Measurements from ENCODE around the gene BLACAT1.
"Not testable (repeated sequence)": the region's sequence is repeated elsewhere in the genome, so short reads cannot be mapped to it uniquely, and the experiment has no call there.

The BLACAT1 gene

GRCh38 chr1:205440121-205440475 lies 15.7 kb downstream of the BLACAT1 start:
- DNase-seq (ENCODE audit: low read depth): no peak

DNA sequence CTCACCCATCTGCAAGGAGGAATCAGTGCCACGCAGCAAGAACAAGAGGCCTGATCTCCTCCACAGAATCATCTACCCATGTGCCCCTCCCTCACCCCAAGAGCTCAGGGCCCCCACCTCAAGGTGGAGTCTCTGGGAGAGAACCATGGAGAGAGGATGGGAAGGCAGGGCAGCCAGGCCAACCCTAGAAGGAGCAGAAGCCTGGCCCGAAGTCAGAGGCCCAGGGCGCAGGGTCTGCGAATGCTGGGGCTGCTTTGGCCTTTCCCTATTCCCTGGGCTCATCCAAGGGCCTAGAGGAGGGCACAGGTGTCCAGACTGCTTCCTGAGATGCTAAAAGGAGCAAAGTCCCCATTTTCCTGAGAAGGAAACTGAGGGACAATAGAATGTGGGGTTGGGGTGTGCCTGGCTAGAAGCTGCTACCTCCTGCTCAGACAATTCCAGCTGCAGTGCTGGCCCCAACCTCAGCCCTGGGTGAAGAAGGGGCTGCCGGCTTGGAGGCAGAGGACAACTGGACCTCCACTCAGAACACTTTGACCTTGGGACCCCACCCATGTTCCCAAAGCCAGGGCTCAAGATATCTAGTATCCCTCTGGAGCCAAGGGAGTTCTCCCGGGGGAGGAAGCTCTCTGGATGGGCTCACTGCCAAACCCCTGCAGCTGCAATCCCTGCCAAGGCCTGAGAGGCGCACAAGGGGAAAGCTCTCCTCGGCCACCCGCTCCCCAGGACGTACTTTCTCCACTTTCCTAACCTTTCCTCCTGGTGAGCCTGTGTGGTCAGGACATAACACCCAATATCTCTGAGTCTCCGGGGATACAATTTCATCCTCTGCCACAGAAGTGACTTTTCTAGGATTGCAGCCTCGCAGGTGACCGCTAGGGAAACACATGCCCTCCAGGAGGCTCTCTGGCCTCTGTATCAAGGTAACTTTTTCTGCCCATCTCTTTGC lies 17.4 kb downstream of the BLACAT1 start:
- peak; percentile 53 for DNase-seq (ENCODE audit: low read depth)

- no peak for DNase-seq (ENCODE audit: low read depth)
Observed at GRCh38 chr1:205437570-205437969, 18.3 kb downstream of the BLACAT1 start.

DNA sequence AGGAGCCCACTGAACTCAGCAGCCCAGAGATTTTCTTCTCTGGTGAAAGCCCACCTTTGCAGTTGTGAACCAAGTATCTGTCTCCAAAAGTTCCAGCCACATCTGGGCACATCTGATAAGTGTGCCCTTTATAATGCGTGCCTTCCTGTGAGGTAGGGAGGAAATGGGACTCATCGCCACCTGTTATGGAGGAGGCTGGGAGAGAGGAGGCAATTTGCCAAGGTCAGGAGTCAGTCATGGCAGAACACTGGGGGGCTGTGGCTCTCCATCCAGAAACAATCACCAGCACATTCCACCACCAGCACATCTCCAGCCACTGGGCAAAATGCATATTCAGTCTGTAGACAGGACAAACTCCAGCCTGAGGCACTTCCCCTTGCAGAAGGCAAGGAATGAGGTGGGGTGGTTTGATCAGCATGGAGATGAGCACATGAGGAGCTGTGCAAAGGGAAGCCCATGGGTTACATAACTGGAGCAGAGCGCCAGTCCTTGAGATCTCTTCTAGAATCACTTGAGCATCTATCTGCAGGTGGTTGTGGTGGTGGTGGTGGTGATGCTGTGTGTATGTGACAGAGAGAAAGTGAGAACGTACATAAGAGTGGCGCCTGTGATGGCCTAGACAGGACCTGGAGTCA lies 19.0 kb downstream of the BLACAT1 start:
- no peak for DNase-seq (ENCODE audit: low read depth)

DNA sequence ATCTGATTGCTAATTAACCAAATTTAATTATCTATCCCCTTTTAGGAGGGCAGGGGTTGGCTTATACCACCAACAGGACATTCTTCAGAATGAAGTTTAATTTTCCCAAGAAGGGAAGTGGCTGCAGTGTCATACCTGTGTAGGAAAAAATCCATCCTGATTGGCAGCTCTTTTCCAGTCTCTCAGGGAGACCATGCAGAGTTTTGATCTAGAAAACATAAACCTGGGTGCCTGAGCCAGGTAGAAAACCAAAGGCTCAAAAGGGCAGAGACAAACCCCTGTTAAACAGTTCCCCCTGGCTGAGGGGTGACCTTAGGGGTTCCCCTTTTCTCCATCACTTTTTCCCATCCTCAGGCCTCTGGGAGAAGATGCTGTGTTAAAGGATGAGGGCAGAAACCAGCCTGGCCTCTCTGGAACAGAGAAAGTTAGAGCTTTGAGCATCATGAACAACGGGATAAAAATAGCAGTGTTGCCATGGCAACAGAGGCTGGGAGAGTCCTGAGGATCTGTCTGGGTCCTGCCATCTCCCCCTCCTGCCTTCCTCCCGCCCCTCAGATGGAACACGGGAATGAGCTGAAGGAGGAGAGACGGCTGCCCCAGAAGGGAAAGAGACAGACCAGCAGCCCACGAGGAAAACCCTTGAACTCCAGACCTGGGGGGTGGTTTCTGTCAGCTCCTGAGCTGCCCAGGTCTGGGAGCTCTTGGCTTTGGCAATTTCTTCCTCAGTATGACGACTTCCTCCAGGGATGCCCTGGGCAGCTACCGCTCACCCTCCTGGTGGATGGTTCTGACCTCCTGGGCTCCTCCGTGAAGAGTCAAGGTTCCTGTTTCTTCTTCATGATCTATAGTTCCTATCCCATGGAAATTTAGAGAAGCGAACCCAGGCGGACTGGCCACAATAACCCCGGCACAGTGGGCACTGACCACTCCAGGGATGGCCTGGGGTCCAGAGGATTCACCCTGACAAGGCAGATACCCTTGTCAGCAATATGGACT lies 20.0 kb downstream of the BLACAT1 start:
- no peak for DNase-seq (ENCODE audit: low read depth)

GRCh38 chr1:205434738-205435137 lies 21.1 kb downstream of the BLACAT1 start:
- DNase-seq (ENCODE audit: low read depth): no peak

DNA sequence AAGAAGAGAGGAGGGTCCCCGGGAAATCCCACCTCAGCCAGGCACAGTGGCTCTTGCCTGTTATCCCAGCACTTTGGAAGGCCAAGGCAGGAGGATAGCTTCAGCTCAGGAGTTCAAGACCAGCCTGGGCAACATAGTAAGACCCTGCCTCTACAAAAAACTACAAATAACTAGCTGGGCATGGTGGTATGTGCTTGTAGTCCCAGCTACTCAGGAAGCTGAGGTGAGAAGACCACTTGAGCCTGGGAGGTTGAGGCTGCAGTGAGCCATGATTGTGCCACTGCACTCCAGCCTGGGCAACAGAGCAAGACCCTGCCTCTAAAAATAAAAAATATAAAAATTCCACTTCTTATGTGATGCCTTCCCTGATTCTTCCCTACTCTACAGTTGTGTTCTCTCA lies 23.2 kb downstream of the BLACAT1 start:
- DNase-seq (ENCODE audit: low read depth): not testable (repeated sequence)

- no peak for DNase-seq (ENCODE audit: low read depth)
Observed at GRCh38 chr1:205432116-205432515, 23.7 kb downstream of the BLACAT1 start.

DNA sequence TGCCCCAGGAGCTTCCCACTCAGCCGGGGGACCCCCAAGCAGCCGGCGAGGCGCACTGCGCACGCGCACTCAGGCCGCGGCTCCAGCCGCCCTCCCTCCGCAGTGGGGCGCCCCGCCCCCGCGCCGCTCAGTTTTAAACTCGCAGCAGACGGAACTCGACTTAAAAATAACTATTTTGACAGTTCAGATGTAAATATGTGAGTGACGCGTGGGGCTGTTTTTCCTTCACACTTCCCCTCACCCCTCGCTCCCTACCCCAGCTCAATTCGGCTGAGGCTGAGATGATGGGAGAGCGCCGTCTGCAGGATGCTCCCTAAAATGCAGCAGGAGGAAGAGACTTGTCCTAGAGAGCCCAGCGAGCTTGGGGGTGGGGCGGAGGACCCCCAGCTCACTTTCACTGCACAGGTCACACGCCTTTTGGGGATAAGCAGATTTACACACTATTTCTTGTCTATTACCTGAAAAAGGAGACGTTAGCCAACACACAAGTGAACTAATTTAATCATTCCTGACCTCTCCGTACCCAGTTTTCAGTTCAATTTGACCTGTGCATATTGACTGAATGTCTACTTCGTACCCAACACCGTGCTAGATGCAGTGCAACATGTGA lies 25.0 kb downstream of the BLACAT1 start:
- DNase-seq (ENCODE audit: low read depth): no peak

- DNase-seq (ENCODE audit: low read depth): no peak
Observed at GRCh38 chr1:205429762-205430695, 25.8 kb downstream of the BLACAT1 start.

DNA sequence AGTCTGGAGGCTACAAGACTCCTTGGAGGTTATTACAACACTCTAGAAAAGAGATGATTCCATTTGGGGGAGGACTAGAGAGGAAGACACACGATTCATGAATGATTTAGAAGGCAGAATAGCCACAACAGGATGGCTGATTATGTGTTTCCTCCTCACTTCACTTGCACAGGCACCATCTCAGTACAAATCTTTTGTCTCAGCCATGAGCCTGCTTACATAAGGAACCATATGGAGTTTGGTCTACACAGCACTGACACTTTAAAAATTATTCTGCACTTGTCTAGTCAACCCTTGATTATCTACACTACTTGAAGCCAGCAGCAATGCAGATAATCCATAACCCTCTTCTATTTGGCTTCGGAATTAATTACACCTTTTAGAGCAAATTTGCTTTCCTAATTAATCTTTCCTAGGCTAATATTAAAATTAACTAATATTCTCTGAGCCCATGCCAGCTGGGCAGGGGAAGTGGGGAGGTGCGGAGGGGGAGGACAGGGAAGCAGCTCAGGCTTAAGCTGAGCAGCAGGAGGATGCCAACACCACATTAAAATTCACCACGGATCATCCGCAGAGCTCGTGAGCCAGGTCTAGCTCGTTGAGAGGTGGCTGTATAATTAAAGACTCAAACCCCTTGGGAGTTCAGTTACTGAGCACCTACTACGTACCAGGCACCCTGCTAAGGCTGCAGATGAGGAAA lies 30.8 kb downstream of the BLACAT1 start:
- no peak for DNase-seq (ENCODE audit: low read depth)

- no peak for DNase-seq (ENCODE audit: low read depth)
Observed at GRCh38 chr1:205423814-205424399, 31.9 kb downstream of the BLACAT1 start.

- no peak for DNase-seq (ENCODE audit: low read depth)
Observed at GRCh38 chr1:205422993-205423642, 32.7 kb downstream of the BLACAT1 start.

DNA sequence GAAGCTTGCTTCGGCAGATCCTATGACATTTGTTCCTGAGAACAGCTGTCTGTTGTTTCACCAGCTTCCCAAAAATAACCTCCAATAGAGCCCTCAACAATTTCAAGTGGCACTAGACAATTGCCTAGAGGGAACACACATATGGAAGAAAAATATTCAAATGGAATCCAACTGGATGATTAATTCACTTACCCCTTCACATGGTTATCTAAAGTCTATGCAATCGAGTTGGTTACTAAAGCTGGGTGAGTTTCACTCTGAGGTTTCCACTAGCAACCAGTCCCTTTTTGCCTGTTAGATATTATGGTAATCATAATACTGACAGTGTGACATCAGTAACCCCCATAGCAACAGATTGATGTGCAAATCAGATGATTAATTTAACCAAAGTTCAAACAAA lies 34.0 kb downstream of the BLACAT1 start, which contains the start of gene LEMD1:
TSS of gene LEMD1 (minus strand) at position 259 of the 400 bp plus-strand sequence. CDS start 1,520 bp downstream, outside the sequence.
- DNase-seq (ENCODE audit: low read depth): no peak

- no peak for DNase-seq (ENCODE audit: low read depth)
Observed at GRCh38 chr1:205420938-205421337, 34.9 kb downstream of the BLACAT1 start.

DNA sequence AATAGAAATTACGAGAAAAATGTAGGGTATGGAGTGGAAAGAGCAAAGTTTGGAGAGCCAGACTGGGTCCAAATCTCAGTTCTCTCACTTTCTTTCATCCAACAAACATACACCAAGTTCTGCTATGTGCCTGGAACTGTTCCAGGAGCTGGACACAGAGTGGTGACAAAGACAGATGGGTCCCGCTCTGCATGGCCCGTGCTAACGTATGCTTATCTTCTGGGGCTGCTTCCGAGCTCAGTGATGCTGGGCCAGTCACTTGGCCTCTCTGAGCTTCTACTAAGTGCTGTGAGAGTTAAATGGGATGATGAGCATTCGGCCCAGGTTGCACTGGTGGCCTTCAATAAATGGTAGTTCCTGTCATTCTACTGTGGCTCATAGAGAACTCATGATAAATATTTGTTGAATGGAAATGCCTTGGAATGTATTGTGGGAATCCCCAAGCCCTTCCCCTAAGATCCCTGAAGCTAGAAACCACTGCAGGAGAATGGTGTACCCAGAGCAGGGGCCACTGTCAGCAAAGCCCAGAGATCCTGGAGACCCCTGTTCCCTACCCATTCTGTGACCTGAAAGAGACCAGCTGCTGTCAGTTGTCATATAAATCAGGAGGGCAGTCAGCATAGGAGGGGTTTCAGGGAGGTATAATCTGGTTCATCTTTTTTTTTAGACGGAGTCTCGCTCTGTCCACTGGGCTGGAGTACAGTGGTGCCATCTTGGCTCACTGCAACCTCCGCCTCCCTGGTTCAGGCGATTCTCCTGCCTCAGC lies 37.8 kb downstream of the BLACAT1 start:
- DNase-seq (ENCODE audit: low read depth): no peak

DNA sequence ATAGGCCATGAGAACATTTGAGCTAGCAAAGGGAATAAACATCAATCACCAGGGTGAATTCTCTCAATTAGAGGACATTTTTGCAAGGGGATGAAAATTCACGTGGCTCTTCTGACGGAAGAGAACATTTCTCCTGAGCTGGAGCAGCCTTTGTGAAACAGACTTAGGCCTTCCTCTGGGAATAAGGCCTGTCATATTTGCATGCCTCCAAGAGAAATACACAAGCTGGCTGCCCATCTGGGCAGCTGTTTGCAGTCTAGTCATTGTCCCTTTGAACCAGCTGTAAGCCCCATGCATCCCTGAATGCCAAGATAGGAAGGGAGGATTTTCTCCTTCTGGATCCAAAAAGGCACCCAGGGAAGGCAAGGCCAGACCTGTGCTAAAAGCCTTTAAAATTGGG lies 39.5 kb downstream of the BLACAT1 start:
- DNase-seq (ENCODE audit: low read depth): no peak
